BLaER1 treated with 17β-estradiol and CSF1 and Interleukin-3, amounts not matched to agents 10 nM and 100 nM (cell line): ENCODE results near the gene RP9.

Source experiments
- H3K27ac ChIP-seq, 11 experiments: shearing (Covaris generic); formaldehyde crosslinking; 2 replicates each; pipeline ENCODE4 v1.8.1; 2022
- H3K27me3 ChIP-seq, 11 experiments: shearing (Covaris generic); formaldehyde crosslinking; 2 replicates each; pipeline ENCODE4 v1.8.1; 2022
- H3K36me3 ChIP-seq, 11 experiments: shearing (Covaris generic); formaldehyde crosslinking; 2 replicates each; pipeline ENCODE4 v1.8.1; 2022
- H3K4me1 ChIP-seq, 10 experiments: shearing (Covaris generic); formaldehyde crosslinking; 2 replicates each; pipeline ENCODE4 v1.8.1; 2022
- H3K4me2 ChIP-seq, 11 experiments: shearing (Covaris generic); formaldehyde crosslinking; 2 replicates each; pipeline ENCODE4 v1.8.1; 2022
- H3K4me3 ChIP-seq, 10 experiments: shearing (Covaris generic); formaldehyde crosslinking; 2 replicates each; pipeline ENCODE4 v1.8.1; 2022
- H3K9ac ChIP-seq, 11 experiments: shearing (Covaris generic); formaldehyde crosslinking; 2 replicates each; pipeline ENCODE4 v1.8.1; 2022
- H3K9me3 ChIP-seq, 11 experiments: shearing (Covaris generic); formaldehyde crosslinking; replicated peaks in 1 of 11; 2 replicates each; pipeline ENCODE4 v1.8.1; 2022
- H4K20me1 ChIP-seq, 11 experiments: shearing (Covaris generic); formaldehyde crosslinking; 2 replicates each; pipeline ENCODE4 v1.8.1; 2022
- Cebpa-rat ChIP-seq, 11 experiments: shearing (Covaris generic); IDR thresholded peaks; 2 replicates each; pipeline ENCODE4 v1.8.1; 2022

RP9 gene

DNA sequence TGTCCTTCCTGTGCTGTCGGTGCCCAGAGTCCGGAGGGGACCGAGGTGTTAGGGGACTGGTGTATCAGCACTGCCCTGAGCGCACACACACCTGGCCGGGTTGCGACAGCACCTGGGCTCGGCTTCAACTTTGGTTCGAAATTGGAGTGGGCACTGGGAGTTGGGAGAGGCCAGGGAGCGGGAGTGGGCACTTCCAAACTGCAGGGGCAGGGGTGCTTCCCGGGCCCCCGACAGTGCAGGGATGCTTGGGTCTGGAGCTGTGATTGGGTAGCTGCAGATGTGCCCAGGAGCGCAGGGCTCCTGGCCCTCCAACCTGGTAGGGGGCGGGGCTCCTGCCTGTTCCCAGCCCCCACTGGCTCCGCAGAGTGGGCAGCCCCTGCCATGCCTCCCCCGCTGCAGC, 27.9 kb upstream of the RP9 start:
- no peaks in the 10 kb centered on the region for H3K27me3 ChIP-seq
- no peak overlapping the region for H3K4me3 ChIP-seq
- no peaks in the 10 kb centered on the region for H4K20me1 ChIP-seq
- H3K27ac ChIP-seq: no peak overlapping the region
- H3K9me3 ChIP-seq: peaks cover 19 to 41% (median 28%) of the 10 kb centered on the region in 11 experiments
- H3K4me1 ChIP-seq: no peaks in the 10 kb centered on the region
- peaks cover 0 to 8% (median 0%) of the 10 kb centered on the region in 11 experiments; a peak in 3 of 22 replicates for H3K36me3 ChIP-seq
- no peak for TF ChIP-seq Cebpa-rat (IDR thresholded peaks at IDR 0.05)
- no peak overlapping the region for H3K9ac ChIP-seq
- no peak overlapping the region for H3K4me2 ChIP-seq

DNA sequence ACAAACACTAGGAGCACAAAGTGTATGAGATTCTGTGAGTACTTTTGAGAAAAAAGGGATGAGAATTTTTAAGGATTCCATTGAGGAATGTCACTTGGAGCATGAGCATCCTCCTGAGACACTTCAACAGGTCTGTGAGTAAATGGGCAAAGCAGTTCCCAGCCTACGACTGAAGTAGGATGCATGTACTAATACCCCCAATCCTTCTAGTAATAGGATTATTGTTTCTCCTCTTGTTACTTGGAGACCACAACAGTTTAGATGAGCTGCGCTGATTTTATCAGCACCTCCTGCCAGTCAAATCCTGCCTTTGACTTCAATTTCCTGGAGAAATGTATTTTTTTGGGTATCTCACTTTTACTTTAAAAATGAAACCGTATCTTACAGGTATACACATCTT, 21.0 kb upstream of the RP9 start:
- Histone ChIP-seq H4K20me1 (no peaks in the 10 kb centered on the region), H3K9ac (peak overlapping the region; percentile 60 to 80 (median 76); a peak in 21 of 22 replicates), H3K4me2 (peak overlapping the region; percentile 77 to 94 (median 86)), H3K27ac (peak overlapping the region in 2 of 11 experiments; percentile 79 to 85; a peak in 3 of 22 replicates), H3K36me3 (peaks cover 0 to 8% (median 0%) of the 10 kb centered on the region in 11 experiments; a peak in 2 of 22 replicates), H3K4me3 (peak overlapping the region; percentile 78 to 92 (median 82)), H3K9me3 (peaks cover 8 to 19% (median 14%) of the 10 kb centered on the region in 11 experiments), H3K27me3 (no peaks in the 10 kb centered on the region), H3K4me1 (peaks cover 8 to 23% (median 14%) of the 10 kb centered on the region in 10 experiments; a peak in 19 of 20 replicates)
- TF ChIP-seq Cebpa-rat (IDR thresholded peaks at IDR 0.05): no peak

DNA sequence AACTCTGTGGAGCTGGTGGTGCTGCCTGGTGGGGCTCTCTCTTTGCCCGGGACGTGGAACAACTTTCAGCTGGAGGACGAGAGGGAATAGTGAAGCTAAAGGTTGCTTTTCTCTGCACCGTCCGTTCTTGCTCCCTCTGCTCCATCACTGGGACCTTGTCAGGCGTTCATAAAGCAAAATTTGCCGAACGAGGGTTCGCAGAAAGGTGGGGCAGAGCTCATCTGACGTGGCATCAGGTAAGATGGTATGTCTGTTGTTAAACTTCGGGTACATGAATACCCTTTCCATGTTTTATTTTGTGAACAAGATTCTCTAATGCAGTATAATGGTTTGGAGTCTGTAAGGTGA, 20.6 kb upstream of the RP9 start:
- H3K4me3 ChIP-seq: peak overlapping the region; percentile 78 to 92 (median 82)
- H3K4me2 ChIP-seq: peak overlapping the region; percentile 77 to 94 (median 86)
- peaks cover 8 to 23% (median 14%) of the 10 kb centered on the region in 10 experiments; a peak in 19 of 20 replicates for H3K4me1 ChIP-seq
- no peaks in the 10 kb centered on the region for H3K27me3 ChIP-seq
- H4K20me1 ChIP-seq: no peaks in the 10 kb centered on the region
- peak overlapping the region in 8 of 11 experiments; percentile 12 to 85 (median 56); a peak in 11 of 22 replicates for H3K27ac ChIP-seq
- peak overlapping the region; percentile 60 to 80 (median 76) for H3K9ac ChIP-seq
- peaks cover 0 to 5% (median 0%) of the 10 kb centered on the region in 11 experiments; a peak in 1 of 22 replicates for H3K36me3 ChIP-seq
- no peak for TF ChIP-seq Cebpa-rat (IDR thresholded peaks at IDR 0.05)
- H3K9me3 ChIP-seq: peaks cover 4 to 15% (median 10%) of the 10 kb centered on the region in 11 experiments

DNA sequence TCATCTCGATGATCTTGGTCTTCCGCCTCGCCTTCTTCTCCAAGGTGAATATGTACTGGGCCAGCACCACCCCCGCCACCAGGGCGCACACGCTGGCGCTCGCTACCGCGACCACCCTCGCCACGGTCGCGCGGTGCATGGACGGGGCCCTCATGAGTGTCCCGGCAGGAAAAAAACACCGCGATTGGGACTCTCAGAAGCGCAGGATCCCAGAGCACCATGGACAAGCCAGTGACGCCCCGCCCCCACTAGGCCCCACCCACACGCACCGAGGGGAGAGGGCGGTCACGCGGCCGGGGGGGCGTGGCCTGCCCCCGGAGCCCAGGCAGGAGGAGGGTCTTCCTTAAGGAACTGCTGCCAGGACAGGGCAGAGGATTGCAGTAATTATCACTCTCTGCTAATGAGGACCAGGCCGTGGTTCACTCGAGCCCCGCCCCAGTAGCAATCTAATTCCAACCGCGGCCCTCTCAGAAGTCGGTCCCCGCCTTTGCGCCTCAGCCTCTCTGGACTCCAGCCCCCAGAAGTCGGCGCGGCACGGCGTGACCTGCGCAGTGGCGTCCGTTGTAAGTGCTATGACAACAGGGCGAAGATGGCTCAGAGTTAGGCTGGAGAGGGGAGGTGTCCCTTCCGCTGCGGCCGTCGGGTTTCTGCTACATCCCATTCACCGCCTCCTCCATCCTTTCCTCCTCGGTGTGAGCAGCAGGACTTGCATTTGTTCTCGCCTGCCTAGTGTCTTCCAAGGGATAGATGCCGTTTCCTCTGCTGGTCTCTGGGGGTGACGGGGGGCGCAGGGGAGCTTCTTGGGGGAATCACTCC, 20.0 kb upstream of the RP9 start, which contains the start of gene BBS9:
BBS9 (plus strand) TSS at position 575 of the 816 bp plus-strand sequence. CDS start 16,689 bp downstream, outside the sequence.
- no peaks in the 10 kb centered on the region for H3K27me3 ChIP-seq
- peak within 1 kb of the TSS; percentile 77 to 94 (median 86) for H3K4me2 ChIP-seq
- H3K9ac ChIP-seq: peak within 1 kb of the TSS; percentile 60 to 80 (median 76)
- H3K9me3 ChIP-seq: peaks cover 0 to 9% (median 5%) of the 10 kb centered on the region in 11 experiments; a peak in 14 of 22 replicates
- peaks cover 8 to 23% (median 14%) of the 10 kb centered on the region in 10 experiments; a peak in 19 of 20 replicates for H3K4me1 ChIP-seq
- no peaks in the 10 kb centered on the region for H3K36me3 ChIP-seq
- H3K4me3 ChIP-seq: peak within 1 kb of the TSS; percentile 78 to 92 (median 82)
- peak within 1 kb of the TSS in 10 of 11 experiments; percentile 50 to 85 (median 70); a peak in 18 of 22 replicates for H3K27ac ChIP-seq
- TF ChIP-seq Cebpa-rat (IDR thresholded peaks at IDR 0.05): no peak
- no peaks in the 10 kb centered on the region for H4K20me1 ChIP-seq

DNA sequence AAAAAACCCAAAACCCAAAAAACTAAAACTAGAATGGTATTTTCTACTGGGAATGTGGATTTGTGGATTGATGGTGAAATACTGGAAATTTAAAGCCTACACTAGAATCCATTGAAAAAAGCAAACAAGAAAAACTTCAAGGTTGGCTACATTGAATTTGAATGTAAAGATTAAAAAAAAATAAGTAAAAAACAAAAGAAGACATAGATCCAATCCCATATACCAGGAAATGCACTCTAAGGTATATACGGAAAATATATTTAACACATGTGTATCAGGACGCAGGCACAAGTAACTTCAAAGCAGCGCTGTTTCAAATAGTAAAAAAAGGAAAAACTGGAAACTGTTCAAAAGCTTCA, 19.4 kb upstream of the RP9 start:
- Histone ChIP-seq H3K27ac (peak overlapping the region in 9 of 11 experiments; percentile 50 to 85 (median 70); a peak in 18 of 22 replicates), H3K4me2 (peak overlapping the region; percentile 65 to 90 (median 78)), H3K4me3 (peak overlapping the region; percentile 78 to 92 (median 82))

DNA sequence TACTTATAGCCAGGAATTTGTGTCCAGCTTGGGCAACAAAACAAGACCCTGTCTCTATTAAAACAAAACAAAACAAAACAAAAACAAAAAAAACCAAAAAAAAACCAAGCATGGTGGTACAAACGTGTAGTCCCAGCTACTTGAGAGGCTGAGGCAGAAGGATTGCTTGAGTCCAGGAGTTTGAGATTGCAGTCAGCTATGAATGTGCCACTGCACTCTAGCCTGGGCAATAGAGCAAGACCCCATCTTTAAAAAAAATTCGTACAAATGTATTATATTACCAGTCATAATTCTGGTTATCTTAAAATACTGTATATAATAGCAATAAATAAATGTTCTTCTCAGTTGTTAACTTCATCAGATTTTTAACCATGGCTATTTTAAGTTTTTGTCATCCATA, 17.9 kb upstream of the RP9 start:
- no peak overlapping the region for H3K4me3 ChIP-seq
- no peak overlapping the region for H3K9ac ChIP-seq
- H3K4me2 ChIP-seq: no peak overlapping the region
- H3K27ac ChIP-seq: no peak overlapping the region
- no peaks in the 10 kb centered on the region for H3K27me3 ChIP-seq
- H3K36me3 ChIP-seq: no peaks in the 10 kb centered on the region
- peaks cover 8 to 23% (median 14%) of the 10 kb centered on the region in 10 experiments; a peak in 19 of 20 replicates for H3K4me1 ChIP-seq
- H3K9me3 ChIP-seq: no peaks in the 10 kb centered on the region
- no peaks in the 10 kb centered on the region for H4K20me1 ChIP-seq
- no peak for TF ChIP-seq Cebpa-rat (IDR thresholded peaks at IDR 0.05)

More for the DNA sequence above, 19.4 kb upstream of the RP9 start:
- Histone ChIP-seq H4K20me1 (no peaks in the 10 kb centered on the region), H3K36me3 (no peaks in the 10 kb centered on the region), H3K9me3 (peaks cover 0 to 3% (median 0%) of the 10 kb centered on the region in 11 experiments; a peak in 3 of 22 replicates), H3K9ac (peak overlapping the region; percentile 60 to 80 (median 76)), H3K27me3 (no peaks in the 10 kb centered on the region), H3K4me1 (peaks cover 8 to 23% (median 14%) of the 10 kb centered on the region in 10 experiments; a peak in 19 of 20 replicates)
- no peak for TF ChIP-seq Cebpa-rat (IDR thresholded peaks at IDR 0.05)

DNA sequence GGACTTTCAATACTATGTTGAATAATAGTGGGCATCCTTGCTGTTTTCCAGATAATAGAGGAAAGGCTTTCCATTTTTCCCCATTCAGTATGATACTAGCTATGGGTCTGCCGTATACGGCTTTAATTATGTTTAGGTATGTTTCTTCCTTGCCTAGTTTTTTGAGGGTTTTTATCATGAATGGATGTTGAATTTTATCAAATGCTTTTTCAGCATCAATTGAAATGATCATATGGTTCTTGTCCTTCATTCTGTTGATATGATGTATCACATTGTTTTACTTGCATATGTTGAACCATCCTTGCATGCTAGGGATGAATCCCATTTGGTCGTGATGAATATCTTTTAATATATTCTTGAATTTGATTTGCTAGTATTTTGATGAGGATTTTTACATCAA, 9.2 kb upstream of the RP9 start:
- no peak overlapping the region for H3K4me2 ChIP-seq
- no peak overlapping the region for H3K4me3 ChIP-seq
- no peak overlapping the region for H3K27ac ChIP-seq
- no peaks in the 10 kb centered on the region for H3K27me3 ChIP-seq
- H3K9ac ChIP-seq: no peak overlapping the region
- H3K36me3 ChIP-seq: no peaks in the 10 kb centered on the region
- H4K20me1 ChIP-seq: no peaks in the 10 kb centered on the region
- no peak for TF ChIP-seq Cebpa-rat (IDR thresholded peaks at IDR 0.05)
- H3K9me3 ChIP-seq: peaks cover 10 to 24% (median 18%) of the 10 kb centered on the region in 11 experiments; a peak in 20 of 22 replicates
- no peaks in the 10 kb centered on the region for H3K4me1 ChIP-seq

DNA sequence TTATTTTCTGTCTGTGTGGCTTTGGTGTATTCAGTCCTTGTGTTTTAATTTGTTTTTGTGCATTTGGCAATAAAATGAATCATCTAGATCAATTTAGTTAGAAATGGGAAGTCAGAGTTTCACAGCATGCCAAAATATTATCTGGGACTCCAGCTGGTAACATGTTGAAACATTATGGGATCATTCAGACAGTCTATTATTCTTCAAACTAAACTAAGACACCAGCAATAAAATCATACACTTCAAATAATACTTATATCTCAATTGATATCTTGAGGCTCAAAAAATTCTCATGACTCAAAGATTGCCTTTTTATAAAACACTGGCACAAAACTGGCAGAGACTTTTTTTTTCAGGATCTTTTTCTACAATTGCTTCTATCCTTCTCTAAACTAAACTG, 5.8 kb upstream of the RP9 start:
- Histone ChIP-seq H3K9me3 (peaks cover 10 to 22% (median 18%) of the 10 kb centered on the region in 11 experiments; a peak in 20 of 22 replicates), H4K20me1 (no peaks in the 10 kb centered on the region), H3K9ac (no peak overlapping the region), H3K4me3 (no peak overlapping the region), H3K4me2 (no peak overlapping the region), H3K27ac (no peak overlapping the region), H3K36me3 (no peaks in the 10 kb centered on the region), H3K4me1 (peaks cover 0 to 4% (median under 1%) of the 10 kb centered on the region in 10 experiments; a peak in 8 of 20 replicates), H3K27me3 (no peaks in the 10 kb centered on the region)
- TF ChIP-seq Cebpa-rat (IDR thresholded peaks at IDR 0.05): no peak

DNA sequence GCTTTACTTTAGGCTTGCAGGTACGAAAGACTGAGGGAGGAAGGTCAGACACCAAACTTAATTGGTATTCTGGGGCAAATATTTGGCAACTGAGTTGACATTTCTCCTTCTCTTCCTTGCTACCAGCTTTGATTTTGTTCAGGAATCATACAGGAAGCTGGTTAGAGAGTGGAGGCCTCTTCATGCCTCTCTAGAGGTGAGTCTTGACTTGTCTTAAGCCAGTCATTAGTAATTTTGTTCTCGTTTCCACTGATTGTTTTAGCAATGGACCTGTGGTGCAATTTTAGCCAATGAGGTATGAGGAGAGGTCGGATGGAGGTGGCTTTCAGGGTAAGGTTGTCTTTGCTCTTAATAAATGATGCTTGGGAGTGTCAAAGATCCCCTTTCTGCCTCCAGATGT, 2.4 kb upstream of the RP9 start:
- Histone ChIP-seq H3K4me2 (no peak overlapping the region), H3K27ac (no peak overlapping the region), H3K27me3 (no peaks in the 10 kb centered on the region), H3K36me3 (0 out of 22 replicates have a peak, but pooled peaks cover 0 to under 1% (median 0%) of the 10 kb centered on the region in 11 experiments), H3K4me1 (peaks cover 14 to 26% (median 21%) of the 10 kb centered on the region in 10 experiments), H4K20me1 (peaks cover 11 to 23% (median 19%) of the 10 kb centered on the region in 11 experiments; a peak in 21 of 22 replicates), H3K9me3 (no peaks in the 10 kb centered on the region), H3K9ac (no peak overlapping the region), H3K4me3 (no peak overlapping the region)
- TF ChIP-seq Cebpa-rat (IDR thresholded peaks at IDR 0.05): no peak
